HL-60 (cell line): ENCODE measurements around the gene AURKB.

Experiments used
- DNase-seq, 2 experiments: peaks; one replicate each; pipeline ENCODE4 v3.0.0-alpha.2; 2010 to 2020; ENCODE audit warnings: low read depth in 1 of 2, low spot score in 1 of 2
- H3K27ac ChIP-seq: fragments of 250-450 bp; sonication (Bioruptor Pico); replicated peaks from 2 replicates; pipeline ENCODE4 v1.5.1; 2020; ENCODE audit warnings: mild to moderate bottlenecking, moderate library complexity
- H3K27me3 ChIP-seq: fragments of 250-450 bp; sonication (Bioruptor Pico); 2 replicates; pipeline ENCODE4 v1.5.1; 2021; ENCODE audit warnings: mild to moderate bottlenecking, moderate library complexity; ENCODE audit not compliant: insufficient read depth, poor library complexity, severe bottlenecking
- H3K4me3 ChIP-seq: replicated peaks from 2 replicates; pipeline ENCODE4 v1.5.1; 2011; ENCODE audit warnings: mild to moderate bottlenecking, control low read depth, low read length; ENCODE audit not compliant: insufficient read depth
- GABPA ChIP-seq: IDR thresholded peaks from 2 replicates; pipeline ENCODE4 v1.6.1; 2012; ENCODE audit warnings: low read depth
- POLR2AphosphoS5 ChIP-seq: IDR thresholded peaks from 2 replicates; pipeline ENCODE4 v1.6.1; 2012; ENCODE audit warnings: low read depth
- SPI1 ChIP-seq: IDR thresholded peaks from 2 replicates; pipeline ENCODE4 v1.6.1; 2012; ENCODE audit warnings: low read depth, mild to moderate bottlenecking, borderline replicate concordance
- TF ChIP-seq, protein P1 (sequence below): IDR thresholded peaks from one replicate; pipeline ENCODE4 v1.5.1; 2011; ENCODE audit warnings: low read length, control low read depth, inconsistent platforms; ENCODE audit not compliant: insufficient read depth
- TF ChIP-seq, protein P2 (sequence below): IDR thresholded peaks from 2 replicates; pipeline ENCODE4 v1.6.1; 2012; ENCODE audit warnings: low read depth; ENCODE audit not compliant: insufficient replicate concordance

The AURKB gene

DNA sequence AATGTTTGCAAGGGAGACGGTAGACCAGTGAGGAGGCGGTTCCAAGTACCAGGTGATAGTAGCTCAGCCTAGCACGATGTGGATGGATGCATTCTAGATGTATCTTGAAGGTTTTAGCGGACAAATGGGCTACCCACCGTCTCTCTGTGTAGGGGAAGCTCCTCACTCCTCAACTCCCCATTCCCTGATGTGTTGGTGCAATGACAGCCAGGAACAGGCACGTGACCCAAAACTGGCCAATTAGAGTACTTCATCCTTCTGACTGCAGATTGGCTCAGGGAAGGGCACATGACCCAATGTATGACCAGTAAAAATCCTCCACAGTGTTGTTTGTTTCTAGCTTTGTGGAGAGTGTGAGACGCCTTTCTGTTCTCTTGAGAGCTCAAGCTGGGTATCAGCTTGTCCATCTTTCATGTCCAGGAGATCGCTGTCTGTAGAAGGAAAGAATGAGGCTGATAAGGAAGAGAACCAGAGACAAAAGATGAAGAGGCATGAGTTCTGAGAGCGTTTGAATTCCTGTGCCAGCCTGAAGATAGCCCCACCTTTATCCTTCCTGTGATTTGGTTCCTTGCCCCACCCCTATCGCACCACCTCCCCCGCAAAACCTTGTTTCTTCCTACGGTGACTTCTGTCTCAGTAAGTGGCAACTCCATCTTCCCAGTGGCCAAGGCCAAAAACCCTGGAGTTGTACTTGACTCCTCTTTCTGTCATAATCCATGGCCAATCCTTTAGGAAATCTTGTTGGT is 18.1 kb downstream of the AURKB start:
- DNase-seq, result peak in 1 of 2 experiments; percentile 64
- TF ChIP-seq SPI1, result no peak
- TF ChIP-seq, protein P1, sequence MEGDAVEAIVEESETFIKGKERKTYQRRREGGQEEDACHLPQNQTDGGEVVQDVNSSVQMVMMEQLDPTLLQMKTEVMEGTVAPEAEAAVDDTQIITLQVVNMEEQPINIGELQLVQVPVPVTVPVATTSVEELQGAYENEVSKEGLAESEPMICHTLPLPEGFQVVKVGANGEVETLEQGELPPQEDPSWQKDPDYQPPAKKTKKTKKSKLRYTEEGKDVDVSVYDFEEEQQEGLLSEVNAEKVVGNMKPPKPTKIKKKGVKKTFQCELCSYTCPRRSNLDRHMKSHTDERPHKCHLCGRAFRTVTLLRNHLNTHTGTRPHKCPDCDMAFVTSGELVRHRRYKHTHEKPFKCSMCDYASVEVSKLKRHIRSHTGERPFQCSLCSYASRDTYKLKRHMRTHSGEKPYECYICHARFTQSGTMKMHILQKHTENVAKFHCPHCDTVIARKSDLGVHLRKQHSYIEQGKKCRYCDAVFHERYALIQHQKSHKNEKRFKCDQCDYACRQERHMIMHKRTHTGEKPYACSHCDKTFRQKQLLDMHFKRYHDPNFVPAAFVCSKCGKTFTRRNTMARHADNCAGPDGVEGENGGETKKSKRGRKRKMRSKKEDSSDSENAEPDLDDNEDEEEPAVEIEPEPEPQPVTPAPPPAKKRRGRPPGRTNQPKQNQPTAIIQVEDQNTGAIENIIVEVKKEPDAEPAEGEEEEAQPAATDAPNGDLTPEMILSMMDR, result no peak
- TF ChIP-seq, protein P2, sequence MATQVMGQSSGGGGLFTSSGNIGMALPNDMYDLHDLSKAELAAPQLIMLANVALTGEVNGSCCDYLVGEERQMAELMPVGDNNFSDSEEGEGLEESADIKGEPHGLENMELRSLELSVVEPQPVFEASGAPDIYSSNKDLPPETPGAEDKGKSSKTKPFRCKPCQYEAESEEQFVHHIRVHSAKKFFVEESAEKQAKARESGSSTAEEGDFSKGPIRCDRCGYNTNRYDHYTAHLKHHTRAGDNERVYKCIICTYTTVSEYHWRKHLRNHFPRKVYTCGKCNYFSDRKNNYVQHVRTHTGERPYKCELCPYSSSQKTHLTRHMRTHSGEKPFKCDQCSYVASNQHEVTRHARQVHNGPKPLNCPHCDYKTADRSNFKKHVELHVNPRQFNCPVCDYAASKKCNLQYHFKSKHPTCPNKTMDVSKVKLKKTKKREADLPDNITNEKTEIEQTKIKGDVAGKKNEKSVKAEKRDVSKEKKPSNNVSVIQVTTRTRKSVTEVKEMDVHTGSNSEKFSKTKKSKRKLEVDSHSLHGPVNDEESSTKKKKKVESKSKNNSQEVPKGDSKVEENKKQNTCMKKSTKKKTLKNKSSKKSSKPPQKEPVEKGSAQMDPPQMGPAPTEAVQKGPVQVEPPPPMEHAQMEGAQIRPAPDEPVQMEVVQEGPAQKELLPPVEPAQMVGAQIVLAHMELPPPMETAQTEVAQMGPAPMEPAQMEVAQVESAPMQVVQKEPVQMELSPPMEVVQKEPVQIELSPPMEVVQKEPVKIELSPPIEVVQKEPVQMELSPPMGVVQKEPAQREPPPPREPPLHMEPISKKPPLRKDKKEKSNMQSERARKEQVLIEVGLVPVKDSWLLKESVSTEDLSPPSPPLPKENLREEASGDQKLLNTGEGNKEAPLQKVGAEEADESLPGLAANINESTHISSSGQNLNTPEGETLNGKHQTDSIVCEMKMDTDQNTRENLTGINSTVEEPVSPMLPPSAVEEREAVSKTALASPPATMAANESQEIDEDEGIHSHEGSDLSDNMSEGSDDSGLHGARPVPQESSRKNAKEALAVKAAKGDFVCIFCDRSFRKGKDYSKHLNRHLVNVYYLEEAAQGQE, result no peak
- TF ChIP-seq GABPA, result no peak
- TF ChIP-seq POLR2AphosphoS5, result no peak
- Histone ChIP-seq H3K27ac (no peak overlapping the region), H3K4me3 (no peak overlapping the region), H3K27me3 (no peaks in the 10 kb centered on the region)

DNA sequence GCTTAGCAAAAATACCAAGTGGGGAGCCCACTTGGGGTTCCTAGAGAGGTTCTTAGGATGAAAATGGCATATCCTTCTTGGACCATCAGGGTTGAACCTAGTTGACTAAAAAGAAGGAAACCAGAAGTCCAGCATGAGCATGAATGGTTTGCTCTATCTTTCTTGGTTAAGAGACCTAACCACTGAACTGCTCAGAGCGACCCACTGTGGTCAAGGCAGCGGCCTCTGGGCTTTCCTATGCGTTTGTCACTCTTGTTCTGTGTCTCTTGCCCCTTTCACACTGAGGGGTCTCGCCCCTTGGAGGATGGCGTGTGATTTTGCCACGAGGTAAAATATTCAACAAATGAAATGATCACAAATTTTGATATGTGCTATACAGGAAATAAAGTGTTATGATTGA is 19.9 kb downstream of the AURKB start:
- Histone ChIP-seq H3K27me3 (no peaks in the 10 kb centered on the region), H3K27ac (peak overlapping the region; percentile 49), H3K4me3 (no peak overlapping the region)
- TF ChIP-seq, protein P2, result no peak
- TF ChIP-seq, protein P1, result no peak
- TF ChIP-seq POLR2AphosphoS5, result no peak
- TF ChIP-seq GABPA, result no peak
- TF ChIP-seq SPI1, result no peak
- no peak for DNase-seq

DNA sequence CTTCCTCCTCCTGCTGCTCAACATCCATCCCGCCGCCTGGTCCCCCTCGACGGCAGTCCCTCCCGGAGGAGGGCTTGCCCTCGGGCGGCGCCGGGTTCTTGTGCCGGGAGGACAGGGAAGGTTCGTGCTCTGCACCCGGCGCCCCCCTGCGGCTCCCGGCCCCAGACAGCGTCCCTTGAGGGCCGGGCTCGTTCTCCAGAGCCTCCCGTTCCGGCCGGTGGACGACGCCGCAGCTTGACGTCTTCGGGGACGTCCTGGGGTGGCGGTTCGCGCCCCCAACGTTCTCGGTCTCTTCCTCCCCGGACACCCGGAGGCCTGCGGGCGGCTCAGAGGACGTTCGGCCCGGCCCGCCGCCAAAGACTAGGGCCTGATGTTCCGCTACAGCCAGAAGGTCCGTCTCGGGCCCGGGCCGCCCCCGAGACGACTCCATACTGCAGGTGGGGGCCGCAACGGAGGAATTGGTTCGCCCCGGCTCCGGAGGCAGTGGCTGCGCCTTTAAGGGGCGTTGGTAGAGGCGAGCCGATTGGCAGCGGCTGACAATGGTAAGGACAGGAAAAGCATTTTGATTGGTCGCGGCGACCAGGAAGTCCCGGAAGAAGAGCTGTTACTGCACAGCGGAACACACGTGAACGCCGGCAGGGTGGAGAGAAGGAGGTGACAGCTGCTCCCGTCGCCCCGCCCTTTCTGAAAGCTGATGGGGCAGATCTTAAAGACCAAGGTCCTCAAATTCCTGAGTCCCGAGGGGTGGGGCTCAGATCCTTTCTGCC is 20.5 kb downstream of the AURKB start, which contains the start of gene BORCS6:
BORCS6 (minus strand) TSS at position 470 of the 767 bp plus-strand sequence; CDS start at position 430, 40 bp downstream.
- no peak for TF ChIP-seq GABPA
- TF ChIP-seq, protein P1, result no peak
- no peak for TF ChIP-seq SPI1
- TF ChIP-seq, protein P2, result no peak
- TF ChIP-seq POLR2AphosphoS5, result no peak; the same call in 1 of the 2 replicates
- H3K27me3 ChIP-seq, result no peaks in the 10 kb centered on the region
- H3K27ac ChIP-seq, result peak within 1 kb of the TSS; percentile 92
- peak; percentile 85 to 95 for DNase-seq
- H3K4me3 ChIP-seq, result peak within 1 kb of the TSS; percentile 60
